ENCODE data around the gene PNPLA6.

The PNPLA6 gene

GRCh38 chr19:7524992-7525739 is 10.4 kb upstream of the PNPLA6 start:
- DNase-seq (ENCODE audit: extremely low spot score): no peak
- ChIA-PET POLR2A (interaction anchor here (1.0 kb wide), 1 partner anchor 19 kb away, joined by 4 read pairs; no protein-coding TSS in a partner anchor), CTCF (interaction anchor here (0.6 kb wide), 1 partner anchor 13 kb away, joined by 3 read pairs; no protein-coding TSS in a partner anchor)
- TF ChIP-seq LEF1 (IDR thresholded peaks at IDR 0.05; ENCODE audit: borderline replicate concordance) (no peak), FOXM1 (IDR thresholded peaks at IDR 0.05; ENCODE audit: borderline replicate concordance) (no peak), NFRKB (IDR thresholded peaks at IDR 0.05) (no peak), L3MBTL2 (conservative IDR thresholded peaks at IDR 0.05) (no peak), ZNF384 (IDR thresholded peaks at IDR 0.05) (no peak), PKNOX1 (IDR thresholded peaks at IDR 0.05) (no peak), TARDBP (IDR thresholded peaks at IDR 0.05) (no peak), FOXA1 (IDR thresholded peaks at IDR 0.05) (no peak), SUZ12 (IDR thresholded peaks at IDR 0.05) (no peak), BHLHE40 (IDR thresholded peaks at IDR 0.05; ENCODE audit: borderline replicate concordance) (no peak), FOXK2 (IDR thresholded peaks at IDR 0.05) (no peak), CTBP1 (IDR thresholded peaks at IDR 0.05; ENCODE audit: borderline replicate concordance) (no peak), ARNT (IDR thresholded peaks at IDR 0.05) (no peak)

DNA sequence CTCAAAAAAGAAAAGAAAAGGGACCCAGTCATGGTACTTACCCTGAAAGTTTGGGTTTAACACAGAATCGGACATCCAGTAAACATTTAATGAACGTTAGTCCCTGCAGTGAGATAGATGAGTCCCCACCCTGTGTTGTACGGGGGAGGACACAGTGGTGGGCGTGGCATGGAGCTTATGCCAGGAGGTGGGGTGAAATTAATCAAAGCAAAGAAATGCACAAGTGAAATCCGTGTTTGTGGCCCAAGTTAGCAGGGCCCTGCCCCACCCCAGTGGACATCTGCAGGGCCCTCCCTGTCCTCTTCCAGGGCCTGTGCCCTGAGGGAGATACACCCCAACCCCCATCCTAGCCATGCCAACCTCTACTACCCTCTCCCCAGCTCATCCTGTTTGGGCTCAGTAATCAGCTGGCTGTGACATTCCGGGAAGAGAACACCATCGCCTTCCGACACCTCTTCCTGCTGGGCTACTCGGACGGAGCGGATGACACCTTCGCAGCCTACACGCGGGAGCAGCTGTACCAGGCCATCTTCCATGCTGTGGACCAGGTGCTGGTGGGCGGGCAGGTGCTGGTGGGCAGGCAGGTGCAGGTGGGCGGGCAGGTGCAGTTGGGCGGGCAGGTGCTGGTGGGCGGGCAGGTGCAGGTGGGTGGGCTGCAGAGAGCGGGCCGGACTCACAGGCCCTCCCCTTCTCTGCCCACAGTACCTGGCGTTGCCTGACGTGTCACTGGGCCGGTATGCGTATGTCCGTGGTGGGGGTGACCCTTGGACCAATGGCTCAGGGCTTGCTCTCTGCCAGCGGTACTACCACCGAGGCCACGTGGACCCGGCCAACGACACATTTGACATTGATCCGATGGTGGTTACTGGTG is 9.2 kb upstream of the PNPLA6 start:
- ChIA-PET POLR2A (interaction anchor here (1.0 to 1.4 kb wide), 2 partner anchors 11 to 20 kb away, joined by 4 read pairs; partner anchors contain the start of gene ZNF358), CTCF (no interaction called here)

DNA sequence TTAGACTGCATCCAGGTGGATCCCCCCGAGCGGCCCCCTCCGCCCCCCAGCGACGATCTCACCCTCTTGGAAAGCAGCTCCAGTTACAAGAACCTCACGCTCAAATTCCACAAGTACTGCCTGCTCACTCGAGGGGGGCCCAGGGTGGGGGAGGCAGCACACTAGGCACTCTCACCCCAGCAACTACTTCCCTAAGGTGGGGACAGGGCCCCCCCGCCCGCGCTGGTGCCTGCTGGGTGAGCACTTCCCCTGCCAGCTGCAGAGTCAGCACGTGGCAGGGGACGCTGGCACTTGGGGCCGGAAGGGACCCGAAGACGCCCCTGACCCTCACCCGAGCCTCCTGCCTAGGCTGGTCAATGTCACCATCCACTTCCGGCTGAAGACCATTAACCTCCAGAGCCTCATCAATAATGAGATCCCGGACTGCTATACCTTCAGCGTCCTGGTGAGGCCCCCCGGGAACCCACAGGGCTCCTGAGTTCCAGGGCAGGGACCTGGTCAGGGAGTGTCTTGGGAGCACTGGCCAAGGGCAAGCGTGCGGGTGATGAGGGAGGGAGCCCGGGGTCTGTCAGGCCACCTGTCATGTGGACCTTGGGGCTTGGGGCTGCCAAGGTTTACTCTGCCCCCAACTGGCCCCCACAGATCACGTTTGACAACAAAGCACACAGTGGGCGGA is 7.9 kb upstream of the PNPLA6 start:
- TF ChIP-seq FOXM1 (IDR thresholded peaks at IDR 0.05; ENCODE audit: borderline replicate concordance): no peak
- ChIA-PET POLR2A (interaction anchor here (1.4 kb wide), 1 partner anchor 12 kb away, joined by 4 read pairs; the partner anchor contains the start of gene ZNF358), CTCF (no interaction called here)
- no peak for DNase-seq (ENCODE audit: extremely low spot score)

More for the DNA sequence above, 9.2 kb upstream of the PNPLA6 start:
- no peak for DNase-seq (ENCODE audit: extremely low spot score)
- TF ChIP-seq ZNF384 (IDR thresholded peaks at IDR 0.05) (no peak), SUZ12 (IDR thresholded peaks at IDR 0.05) (no peak), CTBP1 (IDR thresholded peaks at IDR 0.05; ENCODE audit: borderline replicate concordance) (no peak), SP1 (IDR thresholded peaks at IDR 0.05) (no peak), FOXA1 (IDR thresholded peaks at IDR 0.05) (no peak), LEF1 (IDR thresholded peaks at IDR 0.05; ENCODE audit: borderline replicate concordance) (no peak), NFRKB (IDR thresholded peaks at IDR 0.05) (no peak), L3MBTL2 (conservative IDR thresholded peaks at IDR 0.05) (no peak), PKNOX1 (IDR thresholded peaks at IDR 0.05) (no peak), HDGF (IDR thresholded peaks at IDR 0.05; ENCODE audit: borderline replicate concordance) (no peak), FOXK2 (IDR thresholded peaks at IDR 0.05) (no peak), ELF4 (IDR thresholded peaks at IDR 0.05) (no peak)

DNA sequence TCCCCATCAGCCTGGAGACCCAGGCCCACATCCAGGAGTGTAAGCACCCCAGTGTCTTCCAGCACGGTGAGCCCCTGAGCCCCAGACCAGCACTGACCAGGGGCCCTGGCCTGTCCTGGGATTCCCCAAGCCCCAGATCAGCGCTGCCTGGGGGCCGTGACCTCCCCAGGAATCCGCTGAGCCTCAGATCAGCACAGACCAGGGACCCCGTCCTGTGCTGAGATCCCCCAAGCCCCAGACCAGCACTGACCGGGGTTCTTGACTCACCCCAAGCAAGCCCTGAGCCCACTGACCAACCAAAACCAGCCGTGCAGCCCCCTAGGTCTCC is 7.4 kb upstream of the PNPLA6 start:
- ChIA-PET POLR2A (no interaction called here), CTCF (no interaction called here)
- TF ChIP-seq SP1 (IDR thresholded peaks at IDR 0.05) (no peak), BHLHE40 (IDR thresholded peaks at IDR 0.05; ENCODE audit: borderline replicate concordance) (no peak), CTBP1 (IDR thresholded peaks at IDR 0.05; ENCODE audit: borderline replicate concordance) (no peak), FOXM1 (IDR thresholded peaks at IDR 0.05; ENCODE audit: borderline replicate concordance) (no peak)
- no peak for DNase-seq (ENCODE audit: extremely low spot score)

DNA sequence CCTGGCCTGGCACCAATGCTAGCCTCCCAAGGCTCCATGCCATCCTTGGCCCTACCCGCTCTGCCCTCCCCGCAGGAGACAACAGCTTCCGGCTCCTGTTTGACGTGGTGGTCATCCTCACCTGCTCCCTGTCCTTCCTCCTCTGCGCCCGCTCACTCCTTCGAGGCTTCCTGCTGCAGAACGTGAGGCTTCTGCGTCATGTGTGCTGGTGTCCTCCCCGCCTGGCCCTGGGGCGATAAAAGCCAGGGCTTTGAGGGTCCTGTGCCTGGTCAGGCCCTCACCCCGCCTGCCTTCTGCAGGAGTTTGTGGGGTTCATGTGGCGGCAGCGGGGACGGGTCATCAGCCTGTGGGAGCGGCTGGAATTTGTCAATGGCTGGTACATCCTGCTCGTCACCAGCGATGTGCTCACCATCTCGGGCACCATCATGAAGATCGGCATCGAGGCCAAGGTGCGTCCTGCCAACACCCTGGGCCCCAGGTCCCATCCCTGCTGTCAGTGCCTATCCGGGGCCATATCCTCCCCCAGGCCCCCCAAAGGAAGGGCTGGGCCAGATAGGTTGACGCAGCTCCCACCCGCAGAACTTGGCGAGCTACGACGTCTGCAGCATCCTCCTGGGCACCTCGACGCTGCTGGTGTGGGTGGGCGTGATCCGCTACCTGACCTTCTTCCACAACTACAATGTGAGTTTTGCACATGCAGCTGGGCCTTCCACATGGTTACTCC is 6.8 kb upstream of the PNPLA6 start:
- DNase-seq (ENCODE audit: extremely low spot score): no peak
- POLR2A ChIA-PET: no interaction called here
- TF ChIP-seq ELF4 (IDR thresholded peaks at IDR 0.05) (no peak), FOXA1 (IDR thresholded peaks at IDR 0.05) (no peak), PKNOX1 (IDR thresholded peaks at IDR 0.05) (no peak), LEF1 (IDR thresholded peaks at IDR 0.05; ENCODE audit: borderline replicate concordance) (no peak), FOXK2 (IDR thresholded peaks at IDR 0.05) (no peak), CTBP1 (IDR thresholded peaks at IDR 0.05; ENCODE audit: borderline replicate concordance) (no peak), ZNF384 (IDR thresholded peaks at IDR 0.05) (no peak), HDGF (IDR thresholded peaks at IDR 0.05; ENCODE audit: borderline replicate concordance) (no peak), NFRKB (IDR thresholded peaks at IDR 0.05) (no peak), SP1 (IDR thresholded peaks at IDR 0.05) (no peak), L3MBTL2 (conservative IDR thresholded peaks at IDR 0.05) (no peak), FOXM1 (IDR thresholded peaks at IDR 0.05; ENCODE audit: borderline replicate concordance) (no peak), TARDBP (IDR thresholded peaks at IDR 0.05) (no peak)
- CTCF ChIA-PET: no interaction called here
